Stimulated activated CD4-positive, alpha-beta T cell treated with anti-CD3 and anti-CD28 coated beads, Interleukin-4, amount 100 ng/mL, for 4 hours (primary cell): ENCODE measurements around the gene MAP3K9.
A peak's percentile ranks its signal among the peaks of the same experiment; 100 is the strongest.

Experiments
- DNase-seq, 2 experiments: peaks; one replicate each; pipeline ENCODE4 v3.0.0-alpha.2; 2020

The MAP3K9 gene

GRCh38 chr14:70816525-70816924 is 7.2 kb upstream of the MAP3K9 start:
- DNase-seq: no peak

- no peak for DNase-seq
Observed at GRCh38 chr14:70814466-70814865, 5.2 kb upstream of the MAP3K9 start.

DNA sequence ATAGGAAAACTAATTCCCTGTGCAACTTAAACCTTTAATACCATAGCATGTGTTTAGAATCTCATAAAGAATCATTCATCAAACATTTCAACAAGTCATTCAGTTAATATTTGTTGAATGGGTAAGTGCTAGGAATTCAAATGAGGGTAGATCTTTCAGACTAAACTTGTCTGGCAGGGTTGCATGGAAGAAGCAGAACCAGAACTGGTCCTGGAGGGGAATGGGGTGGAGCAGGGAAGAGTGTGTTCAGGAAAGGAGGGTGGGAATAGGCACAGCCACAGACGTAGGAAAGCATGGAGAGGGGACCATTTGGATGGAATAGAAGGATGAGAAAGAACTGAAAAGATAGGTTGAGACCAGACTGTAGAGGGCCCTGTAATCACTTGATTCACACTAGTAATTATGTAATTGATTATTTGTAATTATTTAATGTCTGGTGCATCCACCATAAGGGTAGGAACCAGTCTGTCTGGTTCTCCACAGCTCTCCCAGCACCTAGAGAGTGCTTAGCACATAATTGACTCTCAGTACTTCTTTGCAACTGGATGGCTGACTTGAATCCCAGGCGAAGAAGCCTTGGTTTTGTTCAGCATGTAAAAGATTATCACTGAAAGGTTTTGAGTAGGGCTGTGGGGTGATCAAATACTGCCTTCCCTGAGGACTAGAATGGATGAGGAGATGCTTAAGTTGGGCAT is 3.0 kb upstream of the MAP3K9 start:
- no peak for DNase-seq

- no peak for DNase-seq
Observed at GRCh38 chr14:70811578-70811977, 2.3 kb upstream of the MAP3K9 start.

GRCh38 chr14:70811050-70811449 is 1.7 kb upstream of the MAP3K9 start:
- DNase-seq: no peak

- DNase-seq: no peak
Observed at GRCh38 chr14:70810621-70811020, 1.3 kb upstream of the MAP3K9 start.

DNA sequence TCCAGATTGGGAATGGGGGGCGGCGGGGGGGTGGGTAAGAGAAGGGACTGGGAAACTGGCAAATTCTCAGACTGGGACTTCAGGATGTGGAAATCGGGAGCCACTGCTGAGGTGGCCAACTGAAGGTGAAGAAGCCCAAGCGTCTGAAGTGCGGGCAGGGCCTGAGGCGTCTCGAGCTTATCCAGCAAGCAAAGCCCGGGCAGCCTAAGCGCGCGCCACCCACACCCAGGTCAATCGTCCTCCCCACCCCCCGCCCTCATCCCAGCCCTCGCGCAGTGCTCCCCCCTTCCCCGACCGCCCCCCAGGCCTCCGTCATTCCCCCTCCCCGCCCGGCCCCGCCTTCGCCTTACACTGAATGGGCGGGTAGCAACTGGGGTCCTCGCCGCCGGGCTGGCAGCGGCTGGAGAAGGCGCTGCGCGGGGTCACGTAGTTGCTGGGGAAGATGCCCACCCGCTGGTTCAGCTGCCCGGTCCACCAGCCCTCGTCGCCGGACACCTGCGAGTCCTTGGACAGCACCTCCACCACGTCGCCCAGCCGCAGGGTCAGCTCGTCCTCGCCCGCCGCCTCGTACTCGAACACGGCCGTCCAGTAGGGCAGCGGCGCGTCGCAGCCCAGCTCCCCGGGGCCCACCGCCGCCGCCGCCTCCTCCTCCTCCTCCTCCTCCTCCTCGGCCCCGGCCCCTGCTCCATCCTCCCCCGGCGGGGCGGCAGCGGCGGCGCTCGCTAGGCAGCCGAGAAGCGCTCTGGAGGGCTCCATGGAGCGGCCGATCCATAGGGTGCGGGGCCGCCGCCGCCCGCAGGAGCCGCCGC is 693 bp downstream of the MAP3K9 start:
- DNase-seq: peak; percentile 23 to 53

GRCh38 chr14:70807898-70808415 is 1.4 kb downstream of the MAP3K9 start:
- DNase-seq: peak; percentile 31 to 66

DNA sequence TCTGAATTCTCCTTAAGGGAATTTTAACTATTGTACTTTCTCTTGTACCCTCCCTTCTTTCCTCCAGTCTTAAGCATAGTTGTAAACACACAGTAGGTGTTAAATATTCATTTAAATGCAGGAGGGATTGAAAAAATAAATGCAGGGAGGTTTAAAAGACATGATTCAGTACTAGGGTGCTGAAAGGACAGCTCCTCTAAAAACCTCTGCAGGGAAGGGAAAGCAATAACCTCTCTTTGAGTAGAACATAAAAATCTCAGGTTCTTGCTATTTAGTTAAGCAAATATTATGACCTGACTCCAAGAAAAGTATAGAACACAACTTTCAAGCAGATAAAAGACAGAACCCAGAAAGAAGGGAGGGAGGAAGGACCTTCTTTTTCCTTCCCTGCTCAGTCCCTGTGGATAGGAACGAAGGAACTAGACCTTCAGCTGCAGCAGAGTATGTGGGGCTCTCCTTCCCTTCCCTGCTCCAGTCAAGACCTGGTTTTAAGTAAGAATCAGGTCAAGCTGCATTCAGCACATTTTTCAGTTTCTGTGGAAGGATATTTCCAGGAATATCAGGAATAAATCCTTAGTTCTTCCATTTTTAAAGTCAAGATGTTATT is 4.7 kb downstream of the MAP3K9 start:
- no peak for DNase-seq

DNA sequence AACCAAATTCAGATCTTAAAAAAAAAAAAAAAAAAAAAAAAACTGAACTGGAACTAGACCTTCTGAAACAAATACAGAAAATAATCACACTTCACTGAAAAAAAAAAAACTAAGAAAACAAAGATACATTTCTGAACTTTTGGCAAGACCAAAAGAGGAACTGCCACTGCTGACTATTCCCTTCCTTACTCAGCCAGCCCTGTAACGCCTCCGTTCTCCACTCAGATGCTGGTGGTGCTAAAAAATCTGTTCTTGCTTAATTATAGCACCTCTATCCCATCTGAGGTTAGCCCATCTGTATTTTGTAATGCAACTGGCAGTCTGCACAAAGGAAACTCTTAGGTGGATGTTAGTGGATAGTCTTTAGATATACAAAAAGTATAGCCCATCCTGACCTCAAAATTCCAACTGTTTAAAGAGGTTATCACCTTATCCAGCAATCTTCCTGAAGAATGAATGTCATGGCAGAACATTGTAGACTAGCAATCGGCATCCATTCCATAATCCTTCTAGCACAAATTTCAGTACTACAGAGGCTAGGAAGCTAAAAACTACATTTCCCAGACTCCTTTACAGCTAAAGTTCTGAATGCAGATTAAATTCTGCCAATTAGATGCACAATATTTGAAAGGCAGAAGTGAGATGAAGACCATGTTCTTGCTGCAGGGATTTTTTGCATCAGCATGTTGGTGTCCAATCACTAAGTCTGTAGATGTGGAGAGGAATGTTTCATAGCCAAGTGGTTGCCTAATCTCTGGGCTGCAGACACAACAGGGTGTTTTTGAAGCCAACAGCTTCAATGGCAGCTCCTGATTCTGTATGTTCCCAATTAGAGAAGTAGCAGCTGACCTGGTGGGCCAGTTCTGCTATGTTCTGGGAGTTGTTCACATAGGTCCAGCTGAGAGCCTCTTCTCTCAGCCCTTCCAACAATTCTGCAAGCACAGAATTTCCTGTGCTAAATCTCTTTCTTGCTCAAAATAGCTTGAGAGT is 5.7 kb downstream of the MAP3K9 start:
- no peak for DNase-seq

DNA sequence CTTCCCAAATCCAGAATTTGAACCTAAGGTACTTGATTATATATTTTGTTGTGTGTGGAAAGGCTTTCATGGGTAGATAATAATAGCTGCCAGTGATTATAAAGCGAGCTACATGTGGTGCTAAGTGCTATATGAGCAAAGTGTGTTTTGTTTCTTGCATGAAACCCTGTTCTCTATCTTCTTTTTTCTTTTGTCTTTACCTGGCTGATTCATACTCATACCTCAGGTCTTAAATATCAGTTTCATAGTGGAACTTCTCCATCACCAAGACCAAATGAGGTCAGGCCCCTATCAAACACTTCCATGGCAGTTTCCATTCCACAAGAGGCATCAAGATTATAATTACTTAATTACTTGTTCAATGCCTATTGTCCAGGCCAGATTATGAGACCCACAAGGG is 6.9 kb downstream of the MAP3K9 start:
- no peak for DNase-seq

- DNase-seq: no peak
Observed at GRCh38 chr14:70801836-70802235, 7.5 kb downstream of the MAP3K9 start.

DNA sequence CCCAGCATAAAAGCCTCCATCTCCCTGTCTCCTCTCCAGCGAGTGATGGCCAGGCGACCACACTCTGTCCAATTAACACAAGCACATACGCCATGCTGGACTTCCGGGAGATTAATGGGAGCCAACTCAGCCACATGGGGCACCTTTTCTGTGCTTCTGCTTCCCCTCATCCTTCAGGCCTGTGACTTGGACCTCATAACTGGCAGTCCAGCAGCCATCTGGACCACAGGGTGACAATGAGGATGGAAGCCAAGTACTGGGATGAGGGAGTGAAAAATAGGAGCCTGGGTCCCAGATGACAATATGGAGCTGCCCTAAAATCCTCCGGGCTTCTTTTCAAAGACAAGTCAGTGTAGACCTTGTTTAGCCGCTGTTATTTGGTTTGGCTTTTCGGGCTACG is 12.8 kb downstream of the MAP3K9 start:
- DNase-seq: no peak

DNA sequence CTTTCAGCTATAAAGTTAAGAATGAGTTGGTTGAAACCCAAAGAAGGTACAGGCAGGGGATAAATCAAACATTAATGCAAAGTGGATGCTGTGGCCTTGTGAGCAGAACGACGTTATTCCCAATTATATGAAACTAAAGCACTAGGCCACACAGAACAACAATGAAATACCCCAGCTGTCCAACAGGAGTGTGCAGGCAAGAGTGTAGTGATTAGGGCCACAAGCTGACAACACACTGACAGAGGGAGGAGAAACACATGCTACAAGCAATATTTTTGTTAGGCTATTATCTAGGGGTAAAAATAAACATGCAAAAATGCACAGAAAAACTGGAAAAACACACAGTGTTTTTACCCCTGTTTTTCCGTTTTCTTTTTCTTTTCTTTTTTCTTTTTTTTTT is 15.0 kb downstream of the MAP3K9 start:
- no peak for DNase-seq

DNA sequence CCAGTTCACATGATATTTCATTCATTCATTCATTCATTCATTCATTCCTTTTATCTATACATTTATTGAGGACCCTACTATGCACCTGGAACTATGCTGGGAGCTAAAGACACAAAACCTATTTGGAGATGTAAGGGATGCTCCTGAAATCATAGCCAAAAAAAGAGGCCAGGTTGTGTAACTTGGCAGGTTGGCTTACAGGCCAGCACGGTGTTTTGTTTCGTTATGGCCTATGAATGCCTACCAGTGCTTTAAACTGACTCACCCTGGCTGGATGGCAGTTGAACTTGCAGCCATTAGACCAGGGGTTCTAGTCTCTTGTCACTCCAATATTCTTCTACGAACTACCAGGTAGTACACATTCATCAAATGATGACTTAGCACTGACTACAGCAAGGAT is 15.7 kb downstream of the MAP3K9 start:
- no peak for DNase-seq

GRCh38 chr14:70792939-70793338 is 16.4 kb downstream of the MAP3K9 start:
- no peak for DNase-seq

DNA sequence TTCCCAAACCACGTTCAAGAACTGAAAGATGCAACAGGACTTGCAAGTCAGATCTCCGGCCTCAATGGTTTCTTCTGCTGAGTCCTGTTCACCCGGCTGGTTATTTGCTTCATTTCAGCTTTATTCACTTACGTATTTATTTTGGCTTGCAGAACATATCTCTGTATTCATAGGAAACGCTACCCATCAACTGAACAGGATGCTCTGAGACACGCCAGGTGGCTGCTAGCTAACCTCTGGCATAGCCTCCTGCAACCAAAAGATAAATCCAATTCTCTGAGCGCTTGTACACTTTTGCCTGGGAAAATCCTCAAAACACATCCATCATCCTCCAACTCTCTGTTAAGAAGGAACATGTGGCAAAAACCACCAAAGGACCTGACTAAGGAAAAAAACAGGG is 17.3 kb downstream of the MAP3K9 start:
- no peak for DNase-seq

DNA sequence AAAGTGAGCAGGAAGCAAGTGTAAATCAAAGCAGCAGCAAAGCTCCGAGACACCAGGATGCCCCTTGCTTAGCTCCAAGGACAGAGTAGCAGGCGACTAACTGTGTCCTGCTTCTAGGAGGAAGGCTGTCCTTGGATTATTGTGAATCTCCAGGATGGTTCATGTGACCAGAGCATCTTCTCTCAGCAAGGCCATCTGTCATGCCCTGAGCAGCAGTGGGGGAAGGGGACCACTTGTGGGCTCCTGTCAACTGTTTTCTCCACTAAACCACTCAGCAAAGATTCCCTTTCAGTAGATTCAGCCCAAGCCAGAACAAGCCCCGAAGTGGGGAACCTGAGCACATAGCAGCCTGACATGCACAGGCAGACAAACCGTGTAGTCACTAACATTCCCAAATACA is 19.4 kb downstream of the MAP3K9 start:
- no peak for DNase-seq

DNA sequence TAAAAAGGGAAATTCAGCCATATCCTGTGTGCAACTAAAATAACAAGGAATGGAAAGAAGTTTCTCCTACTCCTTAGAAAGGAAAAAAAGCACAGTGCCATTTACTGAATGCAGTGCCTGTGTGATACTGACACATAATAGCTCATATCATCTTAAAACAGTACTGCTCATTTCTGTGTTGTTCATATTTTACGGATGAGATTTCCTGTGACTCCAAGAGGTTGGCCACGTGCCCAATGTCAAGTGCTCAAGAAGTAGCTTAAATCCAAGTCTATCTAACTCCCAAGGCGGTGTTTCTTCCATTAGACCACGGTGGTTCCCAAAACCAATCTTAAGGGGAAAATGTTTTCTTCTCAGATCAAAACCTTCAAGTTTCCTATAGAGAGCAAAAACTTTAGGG is 20.0 kb downstream of the MAP3K9 start:
- DNase-seq: no peak

DNA sequence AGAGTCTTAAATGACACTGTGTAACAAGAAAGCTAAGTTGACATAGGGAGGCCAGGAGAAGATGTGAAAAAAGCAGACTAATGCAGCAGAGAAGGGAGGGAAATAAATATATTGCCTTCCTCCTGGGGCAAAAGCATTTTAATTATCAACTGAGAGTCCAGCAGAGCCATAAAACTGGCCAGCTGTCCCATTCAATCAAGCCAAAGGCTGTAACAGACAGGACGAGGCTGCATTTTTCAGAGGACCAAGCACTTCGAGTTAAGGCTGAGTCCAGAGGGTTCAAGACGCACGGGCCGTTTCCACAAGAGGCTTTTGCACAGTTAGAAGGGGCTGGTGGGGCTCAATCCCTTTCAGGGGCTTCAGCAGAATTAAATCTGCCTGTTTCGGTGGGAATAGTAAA is 20.4 kb downstream of the MAP3K9 start:
- DNase-seq: no peak

- DNase-seq: no peak
Observed at GRCh38 chr14:70785556-70785955, 23.8 kb downstream of the MAP3K9 start.

- no peak for DNase-seq
Observed at GRCh38 chr14:70784886-70785285, 24.4 kb downstream of the MAP3K9 start.

DNA sequence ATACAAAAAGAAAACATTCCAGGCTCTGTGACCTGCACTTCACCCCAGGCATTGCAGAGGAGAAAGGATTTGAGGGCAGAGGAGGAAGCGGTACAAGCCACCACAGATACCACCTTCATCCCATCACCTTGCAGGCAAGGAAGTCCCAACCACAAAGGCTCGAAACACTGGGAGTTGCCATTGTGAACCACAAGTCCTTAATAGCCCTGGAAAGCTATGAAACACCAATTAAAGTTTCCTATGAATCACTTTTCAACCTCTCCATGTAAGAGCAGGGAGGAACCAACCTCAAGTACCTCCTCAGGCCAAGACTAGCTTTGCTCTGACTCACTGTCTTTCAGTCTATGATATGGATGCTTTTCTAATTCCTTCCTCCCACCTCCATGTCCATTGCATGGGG is 27.0 kb downstream of the MAP3K9 start:
- DNase-seq: no peak
